Endothelial cell of umbilical vein (primary cell): ENCODE measurements around the gene KIF26B.

ENCODE experiments used
- GATA2 ChIP-seq: IDR thresholded peaks from 2 replicates; pipeline ENCODE4 v1.7.0; 2011; ENCODE audit warnings: low read depth, mild to moderate bottlenecking, moderate library complexity, mixed read lengths, low read length; ENCODE audit not compliant: insufficient read length, insufficient read depth
- TF ChIP-seq, protein P1 (sequence below), 2 donors: IDR thresholded peaks; 1 replicate in 1 of 2; 2 replicates in 1 of 2; pipeline ENCODE4 v1.5.1; 2011; ENCODE audit warnings: low read length in 2 of 2, mild to moderate bottlenecking in 2 of 2, moderate library complexity in 2 of 2, control low read depth in 1 of 2, inconsistent platforms in 1 of 2, low read depth in 1 of 2; ENCODE audit not compliant: insufficient read depth in 1 of 2; ENCODE audit errors: extremely low read depth in 1 of 2

DNA sequence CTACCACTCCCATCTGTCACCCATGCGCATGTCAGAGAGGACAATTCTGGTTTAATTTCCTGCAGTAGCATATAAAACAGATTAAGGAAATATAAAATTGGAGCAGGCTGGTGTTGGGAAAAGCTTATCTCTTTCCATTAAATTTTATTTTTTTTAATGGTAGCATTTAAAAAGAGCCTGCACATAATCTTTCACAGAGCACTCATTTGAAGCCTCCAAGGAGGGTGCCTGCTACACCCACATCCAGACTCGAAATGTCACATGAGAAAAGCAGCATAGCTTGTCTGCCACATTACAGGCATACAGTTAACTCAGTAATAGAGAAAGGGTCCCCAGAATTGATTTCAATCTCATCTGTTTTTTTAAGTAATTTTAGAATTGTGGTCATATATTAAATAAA is 599.0 kb downstream of the KIF26B start:
- TF ChIP-seq, protein P1, sequence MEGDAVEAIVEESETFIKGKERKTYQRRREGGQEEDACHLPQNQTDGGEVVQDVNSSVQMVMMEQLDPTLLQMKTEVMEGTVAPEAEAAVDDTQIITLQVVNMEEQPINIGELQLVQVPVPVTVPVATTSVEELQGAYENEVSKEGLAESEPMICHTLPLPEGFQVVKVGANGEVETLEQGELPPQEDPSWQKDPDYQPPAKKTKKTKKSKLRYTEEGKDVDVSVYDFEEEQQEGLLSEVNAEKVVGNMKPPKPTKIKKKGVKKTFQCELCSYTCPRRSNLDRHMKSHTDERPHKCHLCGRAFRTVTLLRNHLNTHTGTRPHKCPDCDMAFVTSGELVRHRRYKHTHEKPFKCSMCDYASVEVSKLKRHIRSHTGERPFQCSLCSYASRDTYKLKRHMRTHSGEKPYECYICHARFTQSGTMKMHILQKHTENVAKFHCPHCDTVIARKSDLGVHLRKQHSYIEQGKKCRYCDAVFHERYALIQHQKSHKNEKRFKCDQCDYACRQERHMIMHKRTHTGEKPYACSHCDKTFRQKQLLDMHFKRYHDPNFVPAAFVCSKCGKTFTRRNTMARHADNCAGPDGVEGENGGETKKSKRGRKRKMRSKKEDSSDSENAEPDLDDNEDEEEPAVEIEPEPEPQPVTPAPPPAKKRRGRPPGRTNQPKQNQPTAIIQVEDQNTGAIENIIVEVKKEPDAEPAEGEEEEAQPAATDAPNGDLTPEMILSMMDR (IDR thresholded peaks at IDR 0.05; ENCODE audit: extremely low read depth in 1 of 2, insufficient read depth in 1 of 2, low read depth in 1 of 2, low read length in 2 of 2): no peak
- no peak for TF ChIP-seq GATA2
